Activated T-cell treated with anti-CD3 and anti-CD28 coated beads for 24 hours (primary cell): ENCODE results near the gene SLC30A3.
"Not testable (repeated sequence)": the region's sequence is repeated elsewhere in the genome, so short reads cannot be mapped to it uniquely, and the experiment has no call there.

Experiments
- DNase-seq: peaks from one replicate; pipeline ENCODE4 v3.0.0-alpha.2; 2020; ENCODE audit warnings: low read depth

The SLC30A3 gene, protein sequence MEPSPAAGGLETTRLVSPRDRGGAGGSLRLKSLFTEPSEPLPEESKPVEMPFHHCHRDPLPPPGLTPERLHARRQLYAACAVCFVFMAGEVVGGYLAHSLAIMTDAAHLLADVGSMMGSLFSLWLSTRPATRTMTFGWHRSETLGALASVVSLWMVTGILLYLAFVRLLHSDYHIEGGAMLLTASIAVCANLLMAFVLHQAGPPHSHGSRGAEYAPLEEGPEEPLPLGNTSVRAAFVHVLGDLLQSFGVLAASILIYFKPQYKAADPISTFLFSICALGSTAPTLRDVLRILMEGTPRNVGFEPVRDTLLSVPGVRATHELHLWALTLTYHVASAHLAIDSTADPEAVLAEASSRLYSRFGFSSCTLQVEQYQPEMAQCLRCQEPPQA

GRCh38 chr2:27262379-27263286 lies at the start of gene SLC30A3:
SLC30A3 (minus strand) TSS chr2:27263047; CDS start chr2:27262906, 141 bp downstream.
- peak; percentile 58 for DNase-seq

- DNase-seq: no peak
Measured at GRCh38 chr2:27312152-27312551, 49.3 kb upstream of the SLC30A3 start.

DNA sequence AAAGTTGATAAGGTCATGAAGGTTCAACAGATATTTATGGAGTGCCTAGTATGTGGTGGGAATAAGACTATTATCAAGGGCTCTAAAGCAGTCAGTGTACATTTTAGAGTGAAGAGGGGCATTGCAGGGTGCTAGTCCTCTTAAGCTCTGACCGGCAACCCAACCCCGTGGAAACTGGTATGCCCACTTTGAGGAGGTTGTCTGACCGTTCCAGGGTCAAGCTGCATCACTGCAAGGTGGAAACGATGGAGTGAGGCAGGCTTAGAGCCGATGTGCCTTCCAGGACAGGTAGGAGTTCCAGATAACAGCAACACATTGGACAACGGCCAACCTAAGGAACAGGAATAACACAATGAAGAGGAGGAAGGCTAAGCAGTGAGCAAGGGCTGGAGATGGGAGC lies 46.8 kb upstream of the SLC30A3 start:
- no peak for DNase-seq

DNA sequence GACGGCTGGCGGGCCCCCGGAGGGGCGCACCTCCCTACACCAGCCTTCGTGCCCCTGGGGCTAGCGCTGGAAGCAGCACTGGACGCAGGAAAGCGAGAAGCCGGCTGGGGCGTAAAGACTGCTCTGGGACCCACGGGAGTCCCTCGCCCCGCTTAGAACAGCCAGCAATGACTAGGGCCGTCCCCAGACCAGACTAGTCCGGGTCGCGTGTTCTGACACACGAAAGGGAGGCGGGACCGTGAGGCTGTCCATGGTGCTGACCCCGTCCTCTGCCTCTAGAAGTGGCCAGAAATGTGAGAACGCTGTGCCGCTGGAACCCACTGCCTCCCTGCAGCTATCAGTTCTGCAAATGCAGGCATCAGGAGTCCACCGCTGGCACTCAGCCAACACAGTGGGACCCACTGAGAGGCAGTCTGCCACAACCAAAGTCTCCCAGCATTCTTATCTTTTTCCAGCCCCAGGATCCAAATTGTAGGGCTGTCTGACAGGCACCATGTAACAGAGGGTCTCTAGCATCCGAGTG lies 45.6 kb upstream of the SLC30A3 start, which contains the start of gene UCN:
Gene UCN, minus strand, starts transcription at position 87 of the 523 bp plus-strand sequence. CDS start 550 bp downstream, outside the sequence.
- DNase-seq: no peak

DNA sequence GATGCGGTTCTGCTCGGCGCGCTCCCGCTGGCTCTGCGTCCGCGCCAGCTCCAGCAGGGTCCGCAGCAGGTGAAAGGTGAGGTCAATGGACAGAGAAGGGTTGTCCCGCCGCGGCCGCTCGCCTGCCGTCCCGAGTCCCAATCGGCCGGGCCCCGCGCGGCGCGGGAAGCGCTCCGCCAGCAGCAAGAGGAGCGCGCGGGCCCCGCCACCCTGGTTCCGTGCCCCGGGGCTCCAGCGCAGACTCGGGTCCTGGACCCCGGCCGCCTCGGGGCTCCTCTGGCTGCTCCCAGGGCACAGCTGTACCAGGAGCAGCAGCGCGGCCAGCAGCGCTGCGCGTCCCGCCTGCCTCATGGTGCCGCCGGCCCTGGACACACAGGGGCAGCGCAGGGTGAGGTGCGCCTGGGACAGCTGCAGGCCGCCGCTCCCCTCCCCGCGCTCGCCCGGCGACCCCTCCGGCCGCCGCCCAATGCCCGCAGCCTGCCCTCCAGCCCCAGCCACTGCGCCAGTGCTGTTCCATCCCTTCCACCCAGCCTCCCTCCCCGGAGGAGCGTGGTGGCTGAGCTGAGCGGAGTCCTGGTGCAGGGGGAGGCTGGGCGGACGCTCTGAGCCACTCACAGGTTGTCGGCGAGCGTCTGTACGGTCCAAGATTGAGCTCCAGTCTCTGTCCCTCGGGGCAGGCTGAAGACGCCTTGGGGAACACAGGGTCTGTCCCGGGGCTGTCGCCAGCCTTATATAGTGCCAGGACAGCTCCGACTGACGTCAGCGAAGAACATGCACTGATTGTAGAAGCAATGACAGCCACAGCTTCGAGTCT lies 44.9 kb upstream of the SLC30A3 start:
- DNase-seq: no peak

GRCh38 chr2:27307287-27307544 lies 44.4 kb upstream of the SLC30A3 start:
- DNase-seq: no peak

DNA sequence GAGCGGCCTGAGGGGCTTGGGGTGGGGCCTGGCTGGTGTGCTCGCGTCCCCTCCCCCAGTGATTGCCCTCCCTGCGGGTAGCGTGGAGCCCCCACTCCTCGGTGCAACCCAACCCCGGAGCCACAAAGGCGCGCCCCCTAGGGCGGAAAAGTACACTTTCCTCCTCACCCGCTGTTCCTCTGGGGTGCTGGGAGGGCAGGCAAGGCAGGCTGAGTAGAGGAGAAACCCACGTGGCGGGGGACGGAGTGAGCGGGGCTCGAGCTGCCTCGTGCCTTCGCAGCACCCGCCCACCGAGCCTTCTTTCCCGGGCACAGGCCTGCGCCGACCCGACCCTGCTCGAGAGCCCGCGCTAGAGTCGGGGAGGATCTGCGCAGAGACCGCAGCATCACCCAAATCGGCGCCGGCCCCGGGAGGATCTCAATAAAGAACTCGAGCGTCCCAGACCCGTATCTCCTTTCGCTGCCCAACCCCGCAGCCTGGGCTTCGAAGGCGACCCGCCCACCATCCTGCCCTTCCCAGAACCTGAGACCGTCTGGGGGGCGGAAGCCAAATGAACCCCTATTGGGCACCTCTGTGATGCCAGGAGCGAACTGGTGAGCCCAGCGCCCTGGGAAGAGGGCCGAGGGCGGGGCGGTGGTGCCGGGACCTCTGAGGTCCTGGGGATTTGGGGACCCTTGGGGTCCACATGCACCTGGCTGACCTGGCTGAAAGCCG lies 43.9 kb upstream of the SLC30A3 start:
- peak; percentile 15 for DNase-seq

DNA sequence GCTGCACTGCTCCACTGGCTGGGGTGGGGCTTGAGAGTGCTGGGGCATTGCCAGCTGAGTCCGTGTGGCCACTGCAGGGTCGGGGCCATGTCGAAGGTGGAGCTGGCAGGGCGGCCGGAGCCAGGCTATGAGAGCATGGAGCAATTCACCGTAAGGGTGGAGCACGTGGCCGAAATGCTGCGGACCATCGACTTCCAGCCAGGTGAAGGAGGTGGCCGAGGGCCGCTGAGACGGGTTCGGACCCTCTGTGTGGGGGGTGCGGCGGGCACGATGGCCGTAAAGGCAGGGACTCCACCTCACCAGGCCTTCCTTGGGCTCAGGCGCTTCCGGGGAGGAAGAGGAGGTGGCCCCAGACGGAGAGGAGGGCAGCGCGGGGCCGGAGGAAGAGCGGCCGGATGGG lies 43.3 kb upstream of the SLC30A3 start:
- DNase-seq: no peak

DNA sequence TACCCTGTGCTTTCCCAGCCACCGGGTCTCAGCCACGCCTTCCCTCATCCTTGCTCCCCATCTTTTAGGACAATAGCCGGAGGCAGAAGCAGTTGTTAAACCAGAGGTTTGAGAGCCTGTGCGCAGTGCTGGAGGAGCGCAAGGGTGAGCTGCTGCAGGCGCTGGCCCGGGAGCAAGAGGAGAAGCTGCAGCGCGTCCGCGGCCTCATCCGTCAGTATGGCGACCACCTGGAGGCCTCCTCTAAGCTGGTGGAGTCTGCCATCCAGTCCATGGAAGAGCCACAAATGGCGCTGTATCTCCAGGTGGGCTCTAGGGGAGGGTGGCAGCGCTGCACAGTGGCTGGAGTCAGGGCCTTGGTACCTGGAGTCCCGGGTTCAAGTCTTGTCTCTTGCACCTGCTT lies 42.7 kb upstream of the SLC30A3 start:
- no peak for DNase-seq

DNA sequence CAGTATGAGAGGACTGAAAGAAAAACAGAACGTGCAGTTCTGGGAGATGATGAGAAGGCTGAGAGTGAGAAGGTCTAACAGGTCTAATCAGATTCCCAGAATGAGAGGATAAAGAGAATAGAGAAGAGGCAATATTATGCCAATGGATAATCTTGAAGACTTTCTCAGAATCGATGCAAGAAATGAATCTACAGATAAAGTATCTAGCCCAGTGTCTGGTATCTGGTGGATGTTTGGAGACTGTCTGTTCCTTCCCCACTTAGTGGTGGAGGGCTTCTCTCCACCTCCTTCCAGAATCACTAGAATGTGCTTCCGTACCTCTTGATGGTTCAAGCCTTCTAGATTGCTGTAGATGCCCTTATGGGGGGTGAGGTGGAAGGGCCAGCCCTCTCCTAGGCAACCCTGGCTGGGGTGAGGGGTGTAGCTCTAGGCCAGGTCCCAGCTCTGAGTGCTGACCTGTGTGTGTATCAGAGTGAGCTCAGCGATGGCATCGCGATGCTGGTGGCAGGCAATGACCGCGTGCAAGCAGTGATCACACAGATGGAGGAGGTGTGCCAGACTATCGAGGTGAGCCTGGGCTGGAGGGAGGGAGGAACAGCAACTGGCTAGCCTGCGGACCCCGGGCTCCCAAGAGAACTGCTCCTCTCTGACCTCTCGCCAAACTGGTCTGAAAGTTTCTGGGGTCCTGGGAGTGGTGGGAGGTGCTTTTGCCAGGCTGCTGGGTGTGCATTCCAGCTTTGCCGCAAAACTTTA lies 41.8 kb upstream of the SLC30A3 start:
- no peak for DNase-seq

GRCh38 chr2:27303093-27304025 lies 40.5 kb upstream of the SLC30A3 start:
- DNase-seq: peak; percentile 35

DNA sequence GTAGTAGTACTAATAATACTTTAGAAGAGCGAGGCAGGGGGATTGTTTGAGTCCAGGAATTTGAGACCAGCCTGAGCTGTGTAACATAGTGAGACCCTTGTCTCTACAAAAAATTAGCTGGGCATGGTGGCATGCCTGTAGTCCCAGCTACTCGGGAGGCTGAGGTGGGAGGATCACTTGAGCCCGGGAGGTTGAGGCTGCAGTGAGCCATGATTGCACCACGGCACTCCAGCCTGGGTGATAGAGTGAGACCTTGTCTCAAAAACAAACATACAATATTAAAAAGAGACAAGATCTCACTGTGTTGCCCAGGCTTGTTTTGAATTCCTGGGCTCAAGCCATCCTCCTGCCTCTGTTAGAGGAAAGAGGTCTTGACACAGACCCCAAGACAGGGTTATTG lies 37.8 kb upstream of the SLC30A3 start:
- DNase-seq: not testable (repeated sequence)

- no peak for DNase-seq
Measured at GRCh38 chr2:27298391-27299080, 35.7 kb upstream of the SLC30A3 start.

- no peak for DNase-seq
Measured at GRCh38 chr2:27297195-27297594, 34.3 kb upstream of the SLC30A3 start.

DNA sequence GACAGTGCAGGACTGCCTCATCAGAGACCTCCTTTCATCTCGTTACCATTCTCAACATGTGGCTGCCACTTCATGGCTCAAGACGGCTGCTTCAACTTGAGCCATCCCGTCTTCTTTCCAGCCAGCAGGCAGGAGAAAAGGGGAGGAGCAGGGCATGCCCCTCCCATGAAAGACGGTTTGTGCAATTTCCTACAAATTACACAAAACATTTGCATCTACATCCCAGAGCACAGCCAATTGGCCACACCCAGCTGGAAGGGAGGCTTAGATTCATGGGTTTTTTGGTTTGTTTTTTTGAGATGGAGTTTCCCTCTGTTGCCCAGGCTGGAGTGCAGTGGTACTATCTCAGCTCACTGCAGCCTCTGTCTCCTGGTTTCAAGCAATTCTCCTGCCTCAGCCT lies 33.6 kb upstream of the SLC30A3 start:
- DNase-seq: no peak

DNA sequence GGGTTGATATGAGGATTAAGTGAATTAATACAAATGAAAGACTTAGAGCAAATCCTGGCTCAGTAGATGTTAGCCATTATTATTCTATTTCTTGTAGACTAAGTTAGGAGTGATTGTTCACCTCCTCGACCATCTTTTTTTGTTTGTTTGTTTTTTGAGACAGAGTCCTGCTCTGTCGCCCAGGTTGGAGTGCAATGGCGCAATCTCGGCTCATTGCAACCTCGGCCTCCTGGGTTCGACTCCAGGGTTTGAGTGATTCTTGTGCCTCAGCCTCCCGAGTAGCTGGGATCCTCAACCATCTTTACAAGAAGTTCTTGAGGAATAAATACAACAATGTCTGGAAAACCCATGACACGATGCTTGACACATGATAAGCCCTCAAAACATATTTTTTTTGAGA lies 32.1 kb upstream of the SLC30A3 start:
- DNase-seq: no peak

- no peak for DNase-seq
Measured at GRCh38 chr2:27291865-27292264, 29.0 kb upstream of the SLC30A3 start.

GRCh38 chr2:27290549-27290948 lies 27.7 kb upstream of the SLC30A3 start:
- no peak for DNase-seq

- no peak for DNase-seq
Measured at GRCh38 chr2:27288610-27289009, 25.8 kb upstream of the SLC30A3 start.
